OCI-LY1 (cell line): Measurements from ENCODE around the gene COX11.

Experiments
- H2AFZ ChIP-seq: fragments of 200-600 bp; sonication (generic), shearing (Covaris generic); 2 replicates; pipeline ENCODE4 v1.6.0; 2014; ENCODE audit warnings: antibody characterized with exemption, mild to moderate bottlenecking, low read length
- H3F3A ChIP-seq: fragments of 200-600 bp; sonication (generic), shearing (Covaris generic); 2 replicates; pipeline ENCODE4 v1.6.0; 2014; ENCODE audit warnings: mild to moderate bottlenecking, antibody characterized with exemption, low read length, moderate library complexity; ENCODE audit not compliant: insufficient read depth
- H3K27ac ChIP-seq: fragments of 200-600 bp; sonication (generic); 2 replicates; pipeline ENCODE4 v1.5.1; 2014; ENCODE audit warnings: low read length, mixed run types, mild to moderate bottlenecking, low read depth; ENCODE audit not compliant: poor library complexity, severe bottlenecking
- H3K27me3 ChIP-seq: fragments of 200-600 bp; sonication (generic); 2 replicates; pipeline ENCODE4 v1.6.0; 2014; ENCODE audit warnings: antibody characterized with exemption, mild to moderate bottlenecking, low read length, moderate library complexity; ENCODE audit not compliant: insufficient read depth
- H3K36me3 ChIP-seq: fragments of 200-600 bp; sonication (generic); 2 replicates; pipeline ENCODE4 v1.6.1; 2014; ENCODE audit warnings: mild to moderate bottlenecking, antibody characterized with exemption, low read length, moderate library complexity, mixed read lengths; ENCODE audit not compliant: insufficient read depth
- H3K4me1 ChIP-seq: fragments of 200-600 bp; sonication (generic); 2 replicates; pipeline ENCODE4 v1.5.1; 2014; ENCODE audit warnings: mild to moderate bottlenecking, low read length, moderate library complexity; ENCODE audit not compliant: insufficient read depth, severe bottlenecking
- H3K4me2 ChIP-seq: fragments of 200-600 bp; sonication (generic), shearing (Covaris generic); 2 replicates; pipeline ENCODE4 v1.6.1; 2014; ENCODE audit warnings: low read length
- H3K4me3 ChIP-seq: fragments of 200-600 bp; sonication (generic); 2 replicates; pipeline ENCODE4 v1.5.1; 2014; ENCODE audit warnings: low read length, low read depth, mild to moderate bottlenecking, mixed read lengths; ENCODE audit not compliant: poor library complexity, severe bottlenecking
- H3K79me2 ChIP-seq: fragments of 200-600 bp; shearing (Covaris generic); 2 replicates; pipeline ENCODE4 v1.6.1; 2016; ENCODE audit warnings: mixed run types, low read length, mixed read lengths; ENCODE audit not compliant: insufficient read depth
- H3K9ac ChIP-seq: fragments of 200-600 bp; sonication (generic), shearing (Covaris generic); 2 replicates; pipeline ENCODE4 v1.6.1; 2014; ENCODE audit warnings: mild to moderate bottlenecking, low read length, mixed read lengths
- H3K9me2 ChIP-seq: fragments of 200-600 bp; sonication (generic), shearing (Covaris generic); 2 replicates; pipeline ENCODE4 v1.6.1; 2014; ENCODE audit warnings: low read depth, mild to moderate bottlenecking, low read length, mixed read lengths
- H3K9me3 ChIP-seq: fragments of 200-600 bp; shearing (Covaris generic); 2 replicates; pipeline ENCODE4 v1.6.1; 2014; ENCODE audit warnings: low read length, mixed read lengths
- H4K20me1 ChIP-seq: fragments of 200-600 bp; sonication (generic), shearing (Covaris generic); 2 replicates; pipeline ENCODE4 v1.6.0; 2016; ENCODE audit warnings: mild to moderate bottlenecking, low read length; ENCODE audit not compliant: insufficient read depth
- CTCF ChIP-seq: fragments of 200-600 bp; sonication (generic), shearing (Covaris generic); IDR thresholded peaks from 2 replicates; pipeline ENCODE4 v1.5.1; 2017; ENCODE audit warnings: mild to moderate bottlenecking, antibody characterized with exemption, low read length, moderate library complexity, mixed read lengths
- EZH2 ChIP-seq: fragments of 200-600 bp; sonication (generic), shearing (Covaris generic); IDR thresholded peaks from 2 replicates; pipeline ENCODE4 v1.8.0; 2017; ENCODE audit warnings: borderline replicate concordance, mixed run types, mild to moderate bottlenecking, antibody characterized with exemption, low read length, moderate library complexity, mixed read lengths

Gene COX11

GRCh38 chr17:54932711-54933110 lies 35.7 kb downstream of the COX11 start:
- no peaks in the 10 kb centered on the region for H3K4me1 ChIP-seq
- H3K79me2 ChIP-seq, result no peaks in the 10 kb centered on the region
- no peak overlapping the region for H3K27ac ChIP-seq
- H3K4me2 ChIP-seq, result no peak overlapping the region
- no peaks in the 10 kb centered on the region for H3K9me2 ChIP-seq
- H4K20me1 ChIP-seq, result no peaks in the 10 kb centered on the region
- 0 out of 2 replicates have a peak, but pooled peaks cover 6% of the 10 kb centered on the region for H3K27me3 ChIP-seq
- H2AFZ ChIP-seq, result no peak overlapping the region
- H3K4me3 ChIP-seq, result no peak overlapping the region
- no peaks in the 10 kb centered on the region for H3F3A ChIP-seq
- H3K9me3 ChIP-seq, result no peaks in the 10 kb centered on the region
- no peaks in the 10 kb centered on the region for H3K36me3 ChIP-seq
- TF ChIP-seq EZH2 (no peak), CTCF (no peak)
- no peak overlapping the region for H3K9ac ChIP-seq

- Histone ChIP-seq H3F3A (no peaks in the 10 kb centered on the region), H3K27ac (no peak overlapping the region), H3K36me3 (no peaks in the 10 kb centered on the region), H3K4me1 (no peaks in the 10 kb centered on the region), H3K9me3 (no peaks in the 10 kb centered on the region), H3K4me2 (no peak overlapping the region), H2AFZ (no peak overlapping the region), H4K20me1 (no peaks in the 10 kb centered on the region), H3K4me3 (no peak overlapping the region), H3K79me2 (no peaks in the 10 kb centered on the region), H3K9ac (no peak overlapping the region), H3K9me2 (no peaks in the 10 kb centered on the region), H3K27me3 (0 out of 2 replicates have a peak, but pooled peaks cover under 1% of the 10 kb centered on the region)
- no peak for TF ChIP-seq CTCF
- TF ChIP-seq EZH2, result no peak
Measured at GRCh38 chr17:54927525-54927924, 40.9 kb downstream of the COX11 start.

- Histone ChIP-seq H4K20me1 (no peaks in the 10 kb centered on the region), H3K4me1 (no peaks in the 10 kb centered on the region), H3K27ac (no peak overlapping the region), H2AFZ (no peak overlapping the region), H3K9me2 (no peaks in the 10 kb centered on the region), H3K9ac (no peak overlapping the region), H3K79me2 (no peaks in the 10 kb centered on the region), H3K9me3 (no peaks in the 10 kb centered on the region), H3K4me3 (no peak overlapping the region), H3K4me2 (no peak overlapping the region), H3K36me3 (no peaks in the 10 kb centered on the region), H3K27me3 (no peaks in the 10 kb centered on the region), H3F3A (no peaks in the 10 kb centered on the region)
- no peak for TF ChIP-seq CTCF
- no peak for TF ChIP-seq EZH2
Measured at GRCh38 chr17:54924405-54924804, 44.0 kb downstream of the COX11 start.
